ENCODE measurements around the gene SFMBT2.

- TF ChIP-seq, protein P1, sequence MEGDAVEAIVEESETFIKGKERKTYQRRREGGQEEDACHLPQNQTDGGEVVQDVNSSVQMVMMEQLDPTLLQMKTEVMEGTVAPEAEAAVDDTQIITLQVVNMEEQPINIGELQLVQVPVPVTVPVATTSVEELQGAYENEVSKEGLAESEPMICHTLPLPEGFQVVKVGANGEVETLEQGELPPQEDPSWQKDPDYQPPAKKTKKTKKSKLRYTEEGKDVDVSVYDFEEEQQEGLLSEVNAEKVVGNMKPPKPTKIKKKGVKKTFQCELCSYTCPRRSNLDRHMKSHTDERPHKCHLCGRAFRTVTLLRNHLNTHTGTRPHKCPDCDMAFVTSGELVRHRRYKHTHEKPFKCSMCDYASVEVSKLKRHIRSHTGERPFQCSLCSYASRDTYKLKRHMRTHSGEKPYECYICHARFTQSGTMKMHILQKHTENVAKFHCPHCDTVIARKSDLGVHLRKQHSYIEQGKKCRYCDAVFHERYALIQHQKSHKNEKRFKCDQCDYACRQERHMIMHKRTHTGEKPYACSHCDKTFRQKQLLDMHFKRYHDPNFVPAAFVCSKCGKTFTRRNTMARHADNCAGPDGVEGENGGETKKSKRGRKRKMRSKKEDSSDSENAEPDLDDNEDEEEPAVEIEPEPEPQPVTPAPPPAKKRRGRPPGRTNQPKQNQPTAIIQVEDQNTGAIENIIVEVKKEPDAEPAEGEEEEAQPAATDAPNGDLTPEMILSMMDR (IDR thresholded peaks at IDR 0.05), result no peak
- TF ChIP-seq POLR2A (IDR thresholded peaks at IDR 0.05), result no peak
These were observed 11.3 kb downstream of the SFMBT2 start for GRCh38 chr10:7399533-7399932.
